Renal pelvis (tissue), 4 donors: ENCODE measurements around the gene APCDD1L. TPM values are rescaled to one million over a fixed set of nuclear protein-coding genes. Genes with fewer than 3 reads are reported as not detected.
"Not testable (repeated sequence)": the region's sequence is repeated elsewhere in the genome, so short reads cannot be mapped to it uniquely, and the experiment has no call there.

ENCODE experiments used
- DNase-seq: peaks from one replicate; pipeline ENCODE4 v3.0.0-alpha.2; 2013
- polyA plus RNA-seq, 3 donors: library from polyadenylated mRNA; unstranded; fragments of 120-200 nt; gene quantifications; one replicate each; pipeline ENCODE4 v1.2.1, GENCODE V29; 2013; ENCODE audit not compliant: insufficient read length in 3 of 3

APCDD1L gene
- polyA plus RNA-seq, 3 donors: 15.4 to 19.7 (median 16.6) TPM

GRCh38 chr20:58546756-58547622 lies 31.8 kb upstream of the APCDD1L start:
- DNase-seq: no peak

DNA sequence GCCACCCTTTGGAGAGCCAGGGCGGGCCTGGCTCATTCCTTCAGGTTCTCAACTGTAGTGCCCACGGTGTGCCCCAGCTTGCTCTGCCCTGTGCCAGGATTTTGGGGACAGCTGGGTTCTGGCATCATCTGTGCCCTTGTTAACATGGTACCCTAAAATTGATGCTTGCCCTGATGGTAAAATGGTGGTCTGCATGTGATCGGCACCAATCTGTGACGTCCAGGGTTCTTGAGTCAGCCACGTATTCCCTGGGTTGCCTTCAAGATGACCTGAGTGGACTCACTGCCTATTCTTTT lies 31.2 kb upstream of the APCDD1L start:
- DNase-seq: no peak

DNA sequence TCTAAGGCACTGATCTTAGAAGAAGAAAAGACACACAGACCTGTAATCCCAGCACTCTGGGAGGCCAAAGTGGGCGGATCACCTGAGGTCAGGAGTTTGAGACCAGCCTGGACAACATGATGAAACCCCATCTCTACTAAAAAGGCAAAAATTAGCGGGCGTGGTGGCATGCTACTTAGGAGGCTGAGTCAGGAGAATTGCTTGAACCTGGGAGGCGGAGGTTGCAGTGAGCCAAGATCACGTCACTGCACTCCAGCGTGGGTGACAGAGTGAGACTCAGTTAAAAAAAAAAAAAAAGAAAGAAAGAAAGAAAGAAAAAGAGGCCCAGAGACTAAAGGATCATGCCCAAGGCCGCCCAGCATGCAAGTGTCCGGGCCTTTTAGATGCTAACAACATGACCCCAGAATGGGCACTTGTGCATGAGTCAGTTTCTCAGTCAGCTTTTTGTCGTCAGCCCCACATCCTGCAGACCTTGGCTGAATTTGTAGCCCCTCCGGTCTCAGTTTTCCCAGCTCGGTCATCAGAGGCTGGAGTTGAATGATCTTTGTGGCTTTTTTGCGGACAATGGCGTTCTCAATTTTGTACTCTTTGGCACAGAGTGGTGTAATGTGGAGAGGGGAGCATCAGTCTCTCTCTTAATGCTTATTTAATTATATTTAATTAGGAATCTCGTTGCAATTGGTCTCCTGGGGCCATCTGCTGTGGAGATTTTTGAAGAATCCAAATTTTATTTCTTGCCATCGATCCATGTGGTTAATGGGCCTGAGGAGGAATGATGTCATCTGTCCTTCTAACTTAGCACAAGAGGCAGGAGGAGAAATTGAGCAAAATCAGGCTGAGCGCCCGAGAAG lies 30.6 kb upstream of the APCDD1L start:
- DNase-seq: no peak

- DNase-seq: no peak
Measured at GRCh38 chr20:58544891-58545290, 29.7 kb upstream of the APCDD1L start.

- no peak for DNase-seq
Measured at GRCh38 chr20:58544286-58544685, 29.1 kb upstream of the APCDD1L start.

DNA sequence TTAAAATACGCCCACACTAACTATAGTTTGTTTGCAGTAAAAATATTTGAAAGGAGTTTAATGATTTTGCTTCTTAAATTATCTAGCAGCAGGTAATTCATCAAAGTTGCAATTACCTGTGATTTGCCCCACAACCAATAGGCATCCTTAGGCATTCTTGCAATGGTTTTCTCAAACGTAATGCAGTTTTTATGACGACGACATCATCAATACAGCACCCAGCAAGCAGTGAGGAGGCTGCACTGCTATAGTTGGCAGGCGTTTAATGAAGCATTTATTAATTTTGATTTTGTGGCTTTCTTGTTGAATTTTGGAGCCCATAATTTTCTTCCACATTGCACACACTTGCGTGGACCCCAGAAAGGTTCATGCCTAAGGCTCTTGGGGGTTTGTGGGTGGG lies 28.1 kb upstream of the APCDD1L start:
- no peak for DNase-seq

- DNase-seq: peak; percentile 61
Measured at GRCh38 chr20:58542411-58543095, 27.4 kb upstream of the APCDD1L start.

GRCh38 chr20:58542034-58542410 lies 26.8 kb upstream of the APCDD1L start:
- not testable (repeated sequence) for DNase-seq

GRCh38 chr20:58538752-58539151 lies 23.6 kb upstream of the APCDD1L start:
- DNase-seq: no peak

GRCh38 chr20:58537831-58538230 lies 22.6 kb upstream of the APCDD1L start:
- no peak for DNase-seq

- DNase-seq: no peak
Measured at GRCh38 chr20:58536289-58536688, 21.1 kb upstream of the APCDD1L start.

DNA sequence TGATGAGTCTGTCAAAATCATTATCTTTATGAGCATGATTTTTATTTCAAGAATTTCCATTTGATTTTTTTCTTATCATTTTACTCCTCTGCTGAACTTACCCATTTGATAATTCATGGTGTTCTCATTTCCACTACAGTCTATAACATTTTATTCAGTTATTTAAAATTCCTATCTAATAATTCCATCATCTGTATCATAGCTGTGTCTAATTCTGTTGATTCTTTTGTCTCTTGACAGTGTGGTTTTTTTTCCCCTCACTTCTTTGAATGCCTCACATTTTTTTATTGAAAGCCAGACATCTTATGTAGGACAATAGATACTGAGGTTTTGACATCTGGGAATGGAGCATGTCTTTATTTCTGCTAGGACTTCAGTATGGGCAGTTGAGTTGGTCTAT lies 16.5 kb upstream of the APCDD1L start:
- no peak for DNase-seq

GRCh38 chr20:58531063-58531462 lies 15.9 kb upstream of the APCDD1L start:
- DNase-seq: no peak

- DNase-seq: no peak
Measured at GRCh38 chr20:58528412-58528811, 13.2 kb upstream of the APCDD1L start.

DNA sequence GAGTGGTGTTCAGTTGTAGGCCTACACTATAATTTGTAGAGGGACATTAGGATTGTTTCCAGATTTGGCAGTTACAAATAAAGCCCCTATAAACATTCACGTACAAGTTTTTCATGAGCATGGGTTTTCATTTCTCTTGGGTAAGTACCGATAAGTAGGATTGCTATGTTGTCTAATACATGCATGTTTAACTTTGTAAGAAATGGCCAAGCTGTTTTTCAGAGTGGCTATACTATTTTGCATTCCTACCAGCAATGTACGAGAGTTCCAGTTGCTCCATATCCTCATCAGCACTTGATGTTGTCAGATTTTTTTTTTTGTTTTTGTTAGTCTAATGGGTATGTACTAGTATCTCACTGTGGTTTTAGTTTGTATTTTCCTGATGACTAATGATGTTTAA lies 11.2 kb upstream of the APCDD1L start:
- DNase-seq: no peak

GRCh38 chr20:58524814-58525213 lies 9.6 kb upstream of the APCDD1L start:
- no peak for DNase-seq

GRCh38 chr20:58523971-58524315 lies 8.7 kb upstream of the APCDD1L start:
- no peak for DNase-seq

DNA sequence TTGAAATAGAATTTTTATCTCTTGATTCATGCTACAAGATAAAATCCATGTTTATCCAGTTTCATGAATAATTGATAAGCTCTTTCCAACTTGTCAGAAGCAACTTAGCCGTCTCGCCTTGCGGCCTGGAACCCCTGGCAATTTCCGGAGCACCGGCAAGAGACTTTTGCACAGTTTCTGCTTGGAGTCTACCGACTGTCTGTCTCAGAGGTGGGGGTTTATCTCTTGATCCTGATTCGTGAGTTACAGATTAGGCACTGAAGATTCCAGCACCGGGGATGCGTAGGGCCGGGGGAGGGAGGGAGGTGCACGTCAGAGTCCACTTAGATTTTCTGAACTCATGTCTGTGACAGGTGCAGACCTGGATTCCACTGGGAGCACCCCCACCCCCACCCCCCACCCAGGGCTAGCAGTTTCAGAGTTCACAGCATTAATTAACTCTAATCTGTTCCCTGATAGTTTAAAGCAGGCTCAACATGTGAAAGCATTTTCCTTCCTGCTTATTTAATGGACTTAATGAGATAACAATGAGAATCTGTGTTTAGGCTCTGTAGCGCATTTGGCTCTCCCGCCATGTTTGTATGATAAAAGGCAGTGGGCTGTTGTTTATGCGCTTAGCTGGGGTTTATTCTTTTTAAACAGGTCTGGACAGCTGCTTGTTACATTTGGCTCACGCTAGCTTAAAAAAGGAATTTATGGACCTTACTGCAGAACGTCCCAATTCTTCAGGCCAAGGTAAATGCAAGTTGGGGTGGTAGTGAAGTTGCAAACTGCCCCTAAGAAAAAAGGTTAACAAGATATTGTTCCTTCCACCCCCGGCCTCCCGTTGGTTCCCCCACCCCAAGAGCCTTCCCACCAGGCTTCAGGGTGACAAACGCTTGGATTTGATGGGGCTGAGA lies 8.1 kb upstream of the APCDD1L start:
- DNase-seq: no peak

GRCh38 chr20:58522666-58523065 lies 7.5 kb upstream of the APCDD1L start:
- no peak for DNase-seq

DNA sequence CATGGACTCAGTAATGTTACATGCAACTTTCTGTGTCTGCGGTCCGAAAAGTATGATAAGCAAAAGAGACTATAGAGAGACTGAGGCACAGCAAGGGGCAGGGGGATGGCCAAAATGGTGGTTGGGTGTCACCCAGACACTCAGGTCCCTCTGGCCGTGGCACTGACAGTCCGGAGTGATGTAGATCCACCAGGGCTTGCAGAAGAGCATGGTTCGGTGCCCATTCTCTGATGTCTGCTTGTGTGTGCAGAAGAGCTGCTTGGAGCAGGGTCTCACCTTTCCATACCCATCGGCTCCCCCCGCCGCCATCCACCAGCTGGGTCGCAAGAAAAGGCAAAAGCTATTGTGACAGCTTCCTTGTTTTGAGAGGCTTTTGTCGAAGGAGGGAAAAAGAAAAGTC lies 6.6 kb upstream of the APCDD1L start:
- DNase-seq: no peak

DNA sequence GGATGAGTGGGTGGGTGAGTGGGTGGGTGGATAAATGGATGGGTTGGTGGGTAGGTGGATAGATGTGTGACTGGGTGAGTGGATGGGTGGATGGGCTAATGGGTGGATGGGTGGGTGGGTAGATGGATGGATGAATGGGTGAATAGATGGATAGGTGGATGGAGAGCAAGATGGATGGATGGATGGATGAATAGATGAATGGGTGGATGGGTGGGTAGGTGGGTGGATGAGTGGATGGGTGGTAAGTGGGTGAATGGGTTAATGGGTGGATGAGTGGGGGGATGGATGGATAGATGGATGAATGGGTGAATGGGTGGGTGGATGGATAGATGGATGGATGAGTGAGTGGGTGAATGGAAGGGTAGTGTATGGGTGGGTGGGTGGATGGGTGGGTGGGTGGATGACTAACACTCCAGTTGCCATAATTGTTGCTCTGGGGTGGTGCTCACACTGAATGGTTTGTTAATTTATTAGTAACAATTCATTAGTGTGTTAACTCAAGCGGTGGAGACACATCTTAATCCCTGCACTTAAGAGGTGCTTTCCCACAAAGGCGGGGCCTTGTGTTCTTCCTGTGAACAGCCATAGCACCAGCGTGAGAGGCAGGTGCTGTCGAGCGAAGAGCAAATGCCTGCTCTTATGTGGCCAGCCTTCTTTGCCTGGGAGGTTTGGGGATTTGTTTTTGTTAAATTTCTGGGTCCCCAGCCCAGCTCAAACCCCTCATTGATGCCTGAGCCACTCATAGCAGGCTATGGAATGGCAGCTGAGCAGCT lies 4.9 kb upstream of the APCDD1L start:
- DNase-seq: no peak
